ENCODE data around the gene XRN1.

GRCh38 chr3:142273501-142273900, 174.3 kb downstream of the XRN1 start:
- TF ChIP-seq, protein P1, sequence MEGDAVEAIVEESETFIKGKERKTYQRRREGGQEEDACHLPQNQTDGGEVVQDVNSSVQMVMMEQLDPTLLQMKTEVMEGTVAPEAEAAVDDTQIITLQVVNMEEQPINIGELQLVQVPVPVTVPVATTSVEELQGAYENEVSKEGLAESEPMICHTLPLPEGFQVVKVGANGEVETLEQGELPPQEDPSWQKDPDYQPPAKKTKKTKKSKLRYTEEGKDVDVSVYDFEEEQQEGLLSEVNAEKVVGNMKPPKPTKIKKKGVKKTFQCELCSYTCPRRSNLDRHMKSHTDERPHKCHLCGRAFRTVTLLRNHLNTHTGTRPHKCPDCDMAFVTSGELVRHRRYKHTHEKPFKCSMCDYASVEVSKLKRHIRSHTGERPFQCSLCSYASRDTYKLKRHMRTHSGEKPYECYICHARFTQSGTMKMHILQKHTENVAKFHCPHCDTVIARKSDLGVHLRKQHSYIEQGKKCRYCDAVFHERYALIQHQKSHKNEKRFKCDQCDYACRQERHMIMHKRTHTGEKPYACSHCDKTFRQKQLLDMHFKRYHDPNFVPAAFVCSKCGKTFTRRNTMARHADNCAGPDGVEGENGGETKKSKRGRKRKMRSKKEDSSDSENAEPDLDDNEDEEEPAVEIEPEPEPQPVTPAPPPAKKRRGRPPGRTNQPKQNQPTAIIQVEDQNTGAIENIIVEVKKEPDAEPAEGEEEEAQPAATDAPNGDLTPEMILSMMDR (conservative IDR thresholded peaks at IDR 0.05; ENCODE audit: low read depth, low read length), result no peak
- no peak for TF ChIP-seq EZH2 (IDR thresholded peaks at IDR 0.05; ENCODE audit: borderline replicate concordance, low read depth, low read length, poor library complexity, severe bottlenecking)
